HG03565 (cell line): ENCODE results near the gene TCF19.
"Not testable (repeated sequence)": the region's sequence is repeated elsewhere in the genome, so short reads cannot be mapped to it uniquely, and the experiment has no call there.

ENCODE experiments used
- ATAC-seq: cut with Tn5 transposase; IDR thresholded peaks from one replicate; pipeline ENCODE4 v1.9.1; 2021; ENCODE audit warnings: mild to moderate bottlenecking, moderate library complexity; ENCODE audit not compliant: unreplicated experiment

TCF19 gene

GRCh38 chr6:31178143-31179041 is 20.0 kb downstream of the TCF19 start:
- ATAC-seq = no peak

GRCh38 chr6:31179042-31179386 is 20.6 kb downstream of the TCF19 start:
- no peak for ATAC-seq

GRCh38 chr6:31179896-31180295 is 21.5 kb downstream of the TCF19 start:
- no peak for ATAC-seq

- ATAC-seq = peak; percentile 59
Measured at GRCh38 chr6:31180500-31180899, 22.1 kb downstream of the TCF19 start.

DNA sequence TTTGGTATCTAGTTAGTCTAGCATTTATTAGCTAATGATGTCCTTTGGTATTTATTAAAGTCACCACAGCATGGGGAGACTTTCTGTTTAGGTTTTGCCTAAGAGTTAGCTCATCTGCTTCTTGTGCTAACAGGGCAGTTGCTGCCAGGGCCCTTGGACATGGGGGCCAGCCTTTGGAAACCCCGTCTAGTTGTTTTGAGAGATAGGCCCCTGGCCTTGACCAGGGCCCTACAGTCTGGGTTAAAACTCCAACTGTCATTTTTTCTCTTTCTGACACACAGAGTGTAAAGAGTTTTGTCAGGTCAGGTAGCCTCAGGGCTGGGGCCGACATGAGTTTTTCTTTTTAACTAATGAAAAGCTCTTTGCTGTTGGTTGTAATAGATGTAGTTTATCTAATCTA is 24.9 kb downstream of the TCF19 start:
- ATAC-seq = not testable (repeated sequence)

GRCh38 chr6:31183859-31184258 is 25.5 kb downstream of the TCF19 start:
- ATAC-seq = not testable (repeated sequence)

DNA sequence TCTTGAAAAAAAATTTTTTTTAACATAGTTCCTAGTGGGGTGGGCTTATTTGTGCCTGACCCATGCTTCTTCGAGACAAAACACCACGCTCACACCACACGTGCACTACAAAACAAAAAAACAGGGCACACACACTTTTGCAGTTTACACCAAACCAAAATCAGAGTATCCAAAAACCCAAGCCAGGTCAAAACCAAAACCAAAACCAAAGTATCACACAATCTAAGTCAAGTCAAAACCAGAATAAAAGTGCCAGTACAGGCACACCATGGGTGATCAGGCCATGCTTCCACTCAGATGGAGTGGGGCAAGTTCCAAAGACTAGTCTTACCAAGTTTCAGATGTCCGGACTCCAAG is 27.3 kb downstream of the TCF19 start:
- ATAC-seq = not testable (repeated sequence)

GRCh38 chr6:31186052-31186734 is 27.8 kb downstream of the TCF19 start:
- ATAC-seq = no peak

DNA sequence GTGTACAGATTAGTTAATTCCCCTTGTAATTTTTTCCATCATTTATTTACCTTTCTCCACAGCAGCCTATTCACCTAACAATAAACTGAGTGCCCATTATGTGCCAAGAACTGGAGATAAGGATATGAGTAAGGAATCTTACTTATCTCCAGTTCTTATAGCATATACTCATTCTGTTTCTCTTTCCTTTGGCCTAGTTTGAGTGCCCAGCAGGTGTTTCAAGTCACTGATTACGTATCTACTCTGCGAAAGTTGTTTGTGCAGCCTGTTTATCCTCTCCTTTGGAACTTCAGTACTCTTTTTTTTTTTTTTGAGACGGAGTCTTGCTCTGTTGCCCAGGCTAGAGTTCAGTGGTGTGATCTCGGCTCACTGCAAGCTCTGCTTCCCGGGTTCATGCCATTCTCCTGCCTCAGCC is 29.4 kb downstream of the TCF19 start:
- no peak for ATAC-seq

DNA sequence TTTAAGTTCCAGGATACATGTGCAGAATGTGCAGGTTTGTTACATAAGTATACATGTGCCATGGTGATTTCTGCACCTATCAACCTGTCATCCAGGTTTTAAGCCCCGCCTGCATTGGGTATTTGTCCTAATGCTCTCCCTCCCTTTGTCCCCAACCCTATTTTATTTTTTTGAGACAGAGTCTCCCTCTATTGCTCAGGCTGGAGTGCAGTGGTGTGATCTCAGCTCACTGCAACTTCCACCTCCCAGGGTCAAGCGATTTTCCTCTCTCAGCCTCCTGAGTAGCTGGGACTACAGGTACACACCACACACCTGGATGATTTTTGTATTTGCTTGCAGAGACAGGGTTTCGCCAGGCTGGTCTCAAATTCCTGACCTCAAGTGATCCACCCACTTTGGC is 30.8 kb downstream of the TCF19 start:
- ATAC-seq = not testable (repeated sequence)

GRCh38 chr6:31190488-31190887 is 32.1 kb downstream of the TCF19 start:
- no peak for ATAC-seq

- not testable (repeated sequence) for ATAC-seq
Measured at GRCh38 chr6:31192431-31193105, 34.2 kb downstream of the TCF19 start.

- no peak for ATAC-seq
Measured at GRCh38 chr6:31193206-31193605, 34.8 kb downstream of the TCF19 start.

- ATAC-seq = no peak
Measured at GRCh38 chr6:31194061-31194834, 35.9 kb downstream of the TCF19 start.

DNA sequence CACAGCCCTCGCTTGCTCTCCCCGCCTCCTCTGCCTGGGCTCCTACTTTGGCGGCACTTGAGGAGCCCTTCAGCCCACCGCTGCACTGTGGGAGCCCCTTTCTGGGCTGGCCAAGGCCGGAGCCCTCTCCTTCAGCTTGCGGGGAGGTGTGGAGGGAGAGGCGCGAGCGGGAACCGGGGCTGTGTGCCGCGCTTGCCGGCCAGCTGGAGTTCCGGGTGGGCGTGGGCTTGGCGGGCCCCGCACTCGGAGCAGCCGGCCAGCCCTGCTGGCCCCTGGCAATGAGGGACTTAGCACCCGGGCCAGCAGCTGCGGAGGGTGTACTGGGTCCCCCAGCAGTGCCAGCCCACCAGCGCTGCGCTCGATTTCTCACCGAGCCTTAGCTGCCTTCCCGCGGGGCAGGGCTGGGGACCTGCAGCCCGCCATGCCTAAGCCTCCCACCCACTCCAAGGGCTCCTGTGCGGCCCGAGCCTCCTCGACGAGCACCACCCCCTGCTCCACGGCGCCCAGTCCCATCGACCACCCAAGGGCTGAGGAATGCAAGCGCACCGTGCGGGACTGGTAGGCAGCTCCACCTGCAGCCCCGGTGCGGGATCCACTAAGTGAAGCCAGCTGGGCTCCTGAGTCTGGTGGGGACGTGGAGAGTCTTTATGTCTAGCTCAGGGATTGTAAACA is 37.1 kb downstream of the TCF19 start:
- ATAC-seq = not testable (repeated sequence)

- not testable (repeated sequence) for ATAC-seq
Measured at GRCh38 chr6:31196251-31197022, 38.0 kb downstream of the TCF19 start.

- peak; percentile 55 for ATAC-seq
Measured at GRCh38 chr6:31197559-31198305, 39.3 kb downstream of the TCF19 start.

DNA sequence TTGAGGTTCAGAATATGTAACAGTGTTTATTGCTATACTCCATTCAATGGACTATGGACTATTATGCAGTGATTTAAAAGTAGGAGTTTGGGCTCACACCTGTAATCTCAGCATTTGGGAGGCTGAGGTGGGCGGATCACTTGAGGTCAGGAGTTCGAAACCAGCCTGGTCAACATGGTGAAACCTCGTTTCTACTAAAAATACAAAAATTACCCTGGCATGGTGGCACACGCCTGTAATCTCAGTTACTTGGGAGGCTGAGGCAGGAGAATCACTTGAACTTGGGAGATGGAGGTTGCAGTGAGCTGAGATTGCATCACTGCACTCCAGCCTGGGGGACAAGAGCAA is 40.7 kb downstream of the TCF19 start:
- not testable (repeated sequence) for ATAC-seq
